ENCODE data around the gene PNKP. TPM values are rescaled to one million over a fixed set of nuclear protein-coding genes. Genes with fewer than 3 reads are reported as not detected.

PNKP gene
- total and polyA plus RNA-seq, 7 donors: 16.7 to 31.9 (median 21.7) TPM

- intact Hi-C loops (cut with DNase I): no loop called here
- peaks cover 42% of the 10 kb centered on the region for H3K4me1 ChIP-seq
- ATAC-seq (no peak), DNase-seq (peak in 1 of 2 donors; percentile 15)
- TF ChIP-seq, protein P1, sequence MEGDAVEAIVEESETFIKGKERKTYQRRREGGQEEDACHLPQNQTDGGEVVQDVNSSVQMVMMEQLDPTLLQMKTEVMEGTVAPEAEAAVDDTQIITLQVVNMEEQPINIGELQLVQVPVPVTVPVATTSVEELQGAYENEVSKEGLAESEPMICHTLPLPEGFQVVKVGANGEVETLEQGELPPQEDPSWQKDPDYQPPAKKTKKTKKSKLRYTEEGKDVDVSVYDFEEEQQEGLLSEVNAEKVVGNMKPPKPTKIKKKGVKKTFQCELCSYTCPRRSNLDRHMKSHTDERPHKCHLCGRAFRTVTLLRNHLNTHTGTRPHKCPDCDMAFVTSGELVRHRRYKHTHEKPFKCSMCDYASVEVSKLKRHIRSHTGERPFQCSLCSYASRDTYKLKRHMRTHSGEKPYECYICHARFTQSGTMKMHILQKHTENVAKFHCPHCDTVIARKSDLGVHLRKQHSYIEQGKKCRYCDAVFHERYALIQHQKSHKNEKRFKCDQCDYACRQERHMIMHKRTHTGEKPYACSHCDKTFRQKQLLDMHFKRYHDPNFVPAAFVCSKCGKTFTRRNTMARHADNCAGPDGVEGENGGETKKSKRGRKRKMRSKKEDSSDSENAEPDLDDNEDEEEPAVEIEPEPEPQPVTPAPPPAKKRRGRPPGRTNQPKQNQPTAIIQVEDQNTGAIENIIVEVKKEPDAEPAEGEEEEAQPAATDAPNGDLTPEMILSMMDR (IDR thresholded peaks at IDR 0.05): no peak
- H3K4me3 ChIP-seq: no peak overlapping the region
- 83 to 90% (median 89%) methylated on average over 16 to 17 of the region's 17 CpGs for WGBS, 3 donors
- peaks cover 0 to 28% of the 10 kb centered on the region in 2 donors for H3K36me3 ChIP-seq (ENCODE audit: insufficient read depth in 1 of 2, low read depth in 1 of 2)
- H3K27ac ChIP-seq: peak overlapping the region; percentile 28
- no peaks in the 10 kb centered on the region for H3K9me3 ChIP-seq
- no peaks in the 10 kb centered on the region for H3K27me3 ChIP-seq (ENCODE audit: insufficient read depth in 3 of 3, low read length in 2 of 3)
Observed at GRCh38 chr19:49871349-49871985, 4.1 kb upstream of the PNKP start.

GRCh38 chr19:49870309-49870901 lies 3.0 kb upstream of the PNKP start:
- WGBS, 3 donors: 66 to 70% (median 68%) methylated on average over 15 of the region's 15 CpGs
- intact Hi-C loops (cut with DNase I): no loop called here
- peak; percentile 33 to 61 for DNase-seq
- no peaks in the 10 kb centered on the region for H3K9me3 ChIP-seq
- TF ChIP-seq, protein P1 (IDR thresholded peaks at IDR 0.05): no peak
- no peaks in the 10 kb centered on the region for H3K27me3 ChIP-seq (ENCODE audit: insufficient read depth in 3 of 3, low read length in 2 of 3)
- peak overlapping the region; percentile 68 for H3K4me3 ChIP-seq
- no peak for ATAC-seq
- peak overlapping the region; percentile 88 for H3K27ac ChIP-seq
- H3K36me3 ChIP-seq (ENCODE audit: insufficient read depth in 1 of 2, low read depth in 1 of 2): peaks cover 0 to 28% of the 10 kb centered on the region in 2 donors
- H3K4me1 ChIP-seq: peaks cover 48% of the 10 kb centered on the region

DNA sequence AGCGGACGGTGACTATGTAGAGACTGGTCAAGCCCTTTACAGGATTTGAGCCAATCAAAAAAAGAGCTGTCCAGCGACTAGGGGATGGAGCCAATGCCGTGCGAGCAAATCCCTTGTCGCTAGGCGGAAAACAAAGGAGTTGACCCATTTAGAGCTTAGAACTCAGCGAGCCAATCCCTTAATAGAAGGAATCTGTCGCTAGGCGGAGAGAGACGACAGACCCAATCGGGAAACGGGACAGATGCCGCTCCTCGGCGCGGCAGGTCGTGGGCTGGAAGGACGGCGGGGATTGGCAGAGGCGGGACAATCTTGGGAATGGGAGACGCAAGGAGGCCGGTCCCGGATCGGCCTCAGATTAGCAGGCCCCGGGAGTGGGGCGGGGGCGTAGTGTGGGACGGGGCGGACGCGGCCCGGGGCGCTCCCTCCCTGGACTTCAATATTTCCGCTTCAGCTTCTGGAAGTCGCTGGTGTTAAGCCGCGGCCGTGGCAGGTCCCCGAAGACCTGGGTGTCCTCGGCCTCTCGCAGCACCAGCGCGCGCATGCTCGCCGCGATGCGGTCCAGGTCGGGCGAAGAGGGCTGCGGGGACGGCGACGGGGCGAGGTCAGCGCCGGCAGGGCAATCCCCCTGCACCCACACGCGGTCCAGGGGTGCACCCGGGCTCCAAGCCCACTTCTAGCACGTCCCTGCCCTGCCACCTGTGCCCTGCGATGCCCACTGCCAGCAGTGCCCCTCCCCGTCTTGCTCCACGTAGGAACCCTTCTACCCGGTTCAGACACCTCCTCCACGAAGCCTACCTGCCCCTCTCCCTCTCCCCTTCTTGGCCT lies 2.3 kb upstream of the PNKP start:
- DNase-seq (peak; percentile 93 to 98), ATAC-seq (peak; percentile 78 to 80 (median 80))
- Histone ChIP-seq H3K4me3 (peak overlapping the region; percentile 77), H3K36me3 (ENCODE audit: insufficient read depth in 1 of 2, low read depth in 1 of 2) (peaks cover 0 to 32% of the 10 kb centered on the region in 2 donors), H3K4me1 (peaks cover 48% of the 10 kb centered on the region), H3K9me3 (no peaks in the 10 kb centered on the region), H3K27ac (peak overlapping the region; percentile 94), H3K27me3 (ENCODE audit: insufficient read depth in 3 of 3, low read length in 2 of 3) (no peaks in the 10 kb centered on the region)
- TF ChIP-seq, protein P1 (IDR thresholded peaks at IDR 0.05): no peak
- WGBS, 3 donors: 0 to 1% (median 1%) methylated on average over 47 to 67 of the region's 67 CpGs
- intact Hi-C loops (cut with DNase I): no loop called here

DNA sequence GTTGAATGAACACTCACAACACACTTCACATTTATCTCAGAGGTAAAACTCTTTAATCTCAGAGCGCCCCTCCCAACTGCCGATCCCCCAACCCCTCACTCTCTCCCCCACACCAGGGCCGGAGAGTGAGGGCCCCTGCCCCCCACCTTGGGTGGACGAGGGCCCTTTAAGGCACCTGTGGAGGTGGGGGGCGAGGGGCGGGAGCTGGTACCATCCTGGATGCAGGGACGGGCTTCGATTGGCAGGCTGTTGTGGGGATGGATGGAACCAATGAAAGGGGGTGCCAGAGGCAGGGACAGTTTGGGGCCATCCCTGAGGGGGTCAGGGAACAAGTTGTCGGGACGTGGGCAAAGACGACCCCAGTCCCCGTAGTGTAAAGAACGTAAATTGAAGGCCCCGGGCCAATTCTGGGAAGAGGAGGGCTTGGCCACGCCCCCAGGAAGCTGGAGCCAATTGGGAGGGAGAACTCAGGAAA lies 1.7 kb upstream of the PNKP start:
- H3K4me1 ChIP-seq: peaks cover 41% of the 10 kb centered on the region

More for the DNA sequence above, 1.7 kb upstream of the PNKP start:
- intact Hi-C loops (cut with DNase I): no loop called here
- TF ChIP-seq, protein P1 (IDR thresholded peaks at IDR 0.05): no peak
- no peaks in the 10 kb centered on the region for H3K27me3 ChIP-seq (ENCODE audit: insufficient read depth in 3 of 3, low read length in 2 of 3)
- H3K27ac ChIP-seq: peak overlapping the region; percentile 94
- 1 to 2% (median 1%) methylated on average over 15 of the region's 15 CpGs for WGBS, 3 donors
- ATAC-seq: peak; percentile 12 to 34 (median 20)
- no peaks in the 10 kb centered on the region for H3K9me3 ChIP-seq
- DNase-seq: no peak
- H3K4me3 ChIP-seq: peak overlapping the region; percentile 77
- H3K36me3 ChIP-seq (ENCODE audit: insufficient read depth in 1 of 2, low read depth in 1 of 2): peaks cover 0 to 33% of the 10 kb centered on the region in 2 donors

Measured in psoas muscle (tissue), 8 donors.